Measurements from ENCODE around the gene TAF12. TPM values are rescaled to one million over a fixed set of nuclear protein-coding genes. Genes with fewer than 3 reads are reported as not detected.
A peak's percentile ranks its signal among the peaks of the same experiment; 100 is the strongest.

Gene TAF12
- total RNA-seq, 1 experiment from 2014 or later, result 29.7 TPM

GRCh38 chr1:28580722-28581530, 61.9 kb downstream of the TAF12 start:
- CTCF ChIA-PET, result interaction anchor here (0.6 to 5.4 kb wide), 8 partner anchors 10 to 171 kb away, joined by 3 to 28 read pairs (median 3); partner anchors contain the start of gene TAF12
- TF ChIP-seq CTCF (IDR thresholded peaks at IDR 0.05; ENCODE audit: unreplicated experiment), result no peak
- intact Hi-C loops (cut with micrococcal nuclease), result loop anchor here (1.0 to 5.0 kb wide), 4 partner anchors 22 to 296 kb away; partner anchors contain the start of gene TRNAU1AP
- peaks cover 15% of the 10 kb centered on the region for H3K4me1 Mint-ChIP-seq (ENCODE audit: insufficient read depth, unreplicated experiment)
- peaks cover 60% of the 10 kb centered on the region for H3K36me3 Mint-ChIP-seq (ENCODE audit: insufficient read depth, unreplicated experiment)
- BruUV-seq (replicated peaks), result TSS peak; percentile 66
- peak; percentile 42 for DNase-seq (ENCODE audit: unreplicated experiment)
- no peaks in the 10 kb centered on the region for H3K9me3 Mint-ChIP-seq (ENCODE audit: unreplicated experiment)
- H3K27me3 Mint-ChIP-seq (ENCODE audit: insufficient read depth, unreplicated experiment), result no peaks in the 10 kb centered on the region
- POLR2A ChIA-PET, result interaction anchor here (0.7 to 6.6 kb wide), 39 partner anchors 9 to 345 kb away, joined by 3 to 147 read pairs (median 8); partner anchors contain the start of genes ATP5IF1, GMEB1, MED18 and PHACTR4
- peak overlapping the region; percentile 92 for H3K27ac Mint-ChIP-seq (ENCODE audit: low read depth, unreplicated experiment)
- H3K4me3 Mint-ChIP-seq (ENCODE audit: unreplicated experiment), result peak overlapping the region; percentile 91

- BruUV-seq (replicated peaks), result no TSS peak
- TF ChIP-seq CTCF (IDR thresholded peaks at IDR 0.05; ENCODE audit: unreplicated experiment), result no peak
- intact Hi-C loops (cut with micrococcal nuclease), result no loop called here
- peaks cover 76% of the 10 kb centered on the region for H3K36me3 Mint-ChIP-seq (ENCODE audit: insufficient read depth, unreplicated experiment)
- H3K4me1 Mint-ChIP-seq (ENCODE audit: insufficient read depth, unreplicated experiment), result peaks cover 15% of the 10 kb centered on the region
- POLR2A ChIA-PET, result interaction anchor here (0.7 to 6.6 kb wide), 18 partner anchors 9 to 331 kb away, joined by 3 to 147 read pairs (median 18); partner anchors contain the start of genes RCC1, RNU11, SESN2 and TAF12
- no peak for DNase-seq (ENCODE audit: unreplicated experiment)
- peak overlapping the region; percentile 92 for H3K27ac Mint-ChIP-seq (ENCODE audit: low read depth, unreplicated experiment)
- no peaks in the 10 kb centered on the region for H3K9me3 Mint-ChIP-seq (ENCODE audit: unreplicated experiment)
- H3K4me3 Mint-ChIP-seq (ENCODE audit: unreplicated experiment), result peak overlapping the region; percentile 91
- CTCF ChIA-PET, result interaction anchor here (0.6 to 5.4 kb wide), 7 partner anchors 19 to 1189 kb away, joined by 3 to 28 read pairs (median 3); no protein-coding TSS in a partner anchor
- no peaks in the 10 kb centered on the region for H3K27me3 Mint-ChIP-seq (ENCODE audit: insufficient read depth, unreplicated experiment)
Observed at GRCh38 chr1:28579401-28579800, 63.5 kb downstream of the TAF12 start.

GRCh38 chr1:28578696-28579218, 64.1 kb downstream of the TAF12 start:
- no TSS peak for BruUV-seq (replicated peaks)
- intact Hi-C loops (cut with micrococcal nuclease), result no loop called here

More at GRCh38 chr1:28578696-28579218, 64.1 kb downstream of the TAF12 start:
- CTCF ChIA-PET, result interaction anchor here (0.6 to 5.4 kb wide), 7 partner anchors 12 to 272 kb away, joined by 3 to 28 read pairs (median 3); no protein-coding TSS in a partner anchor
- H3K36me3 Mint-ChIP-seq (ENCODE audit: insufficient read depth, unreplicated experiment), result peaks cover 78% of the 10 kb centered on the region
- no peak for TF ChIP-seq CTCF (IDR thresholded peaks at IDR 0.05; ENCODE audit: unreplicated experiment)
- H3K27me3 Mint-ChIP-seq (ENCODE audit: insufficient read depth, unreplicated experiment), result no peaks in the 10 kb centered on the region
- H3K27ac Mint-ChIP-seq (ENCODE audit: low read depth, unreplicated experiment), result peak overlapping the region; percentile 61
- peaks cover 15% of the 10 kb centered on the region for H3K4me1 Mint-ChIP-seq (ENCODE audit: insufficient read depth, unreplicated experiment)
- H3K9me3 Mint-ChIP-seq (ENCODE audit: unreplicated experiment), result no peaks in the 10 kb centered on the region
- no peak overlapping the region for H3K4me3 Mint-ChIP-seq (ENCODE audit: unreplicated experiment)
- POLR2A ChIA-PET, result interaction anchor here (0.7 to 6.6 kb wide), 14 partner anchors 18 to 331 kb away, joined by 3 to 147 read pairs (median 33); partner anchors contain the start of genes RCC1, RNU11, SESN2 and TAF12
- DNase-seq (ENCODE audit: unreplicated experiment), result no peak

All from MCF 10A (cell line).